HepG2 (cell line): ENCODE data around the gene CRAT. TPM values are rescaled to one million over a fixed set of nuclear protein-coding genes. Genes with fewer than 3 reads are reported as not detected.

Experiments used
- ATAD3A ChIP-seq: sonication (generic); formaldehyde crosslinking; IDR thresholded peaks from 2 replicates; pipeline ENCODE4 v1.4.0; 2020; ENCODE audit warnings: missing genetic modification reagents
- HES4 ChIP-seq: sonication (generic); formaldehyde crosslinking; IDR thresholded peaks from 2 replicates; pipeline ENCODE4 v1.9.0; 2021; ENCODE audit warnings: mild to moderate bottlenecking, missing genetic modification reagents, borderline replicate concordance
- NFIB ChIP-seq: sonication (generic); formaldehyde crosslinking; IDR thresholded peaks from 2 replicates; pipeline ENCODE4 v1.9.0; 2021; ENCODE audit warnings: missing genetic modification reagents, mild to moderate bottlenecking, borderline replicate concordance
- PHB2 ChIP-seq: fragments of 450-650 bp; IDR thresholded peaks from 2 replicates; pipeline ENCODE4 v1.6.1; 2018; ENCODE audit not compliant: partially characterized antibody
- TFAP4 ChIP-seq: sonication (generic); IDR thresholded peaks from 2 replicates; pipeline ENCODE4 v1.6.1; 2016; ENCODE audit warnings: low read depth, borderline replicate concordance
- TOPORS ChIP-seq: sonication (generic); formaldehyde crosslinking; IDR thresholded peaks from 2 replicates; pipeline ENCODE4 v1.8.0; 2023; ENCODE audit warnings: mild to moderate bottlenecking, missing genetic modification reagents
- U2AF2 ChIP-seq: fragments of 200-400 bp; formaldehyde crosslinking; IDR thresholded peaks from 2 replicates; pipeline ENCODE4 v1.6.1; 2017; ENCODE audit warnings: low read depth, mild to moderate bottlenecking, low read length
- ZBTB2 ChIP-seq: sonication (generic); formaldehyde crosslinking; IDR thresholded peaks from 2 replicates; pipeline ENCODE4 v1.8.0; 2022; ENCODE audit warnings: low read depth, missing genetic modification reagents
- ZBTB7A ChIP-seq: sonication (generic); formaldehyde crosslinking; IDR thresholded peaks from 2 replicates; pipeline ENCODE4 v1.8.0; 2022; ENCODE audit warnings: mild to moderate bottlenecking, missing genetic modification reagents
- ZNF18 ChIP-seq: sonication (generic); formaldehyde crosslinking; IDR thresholded peaks from 2 replicates; pipeline ENCODE4 v1.8.0; 2022; ENCODE audit warnings: mild to moderate bottlenecking, missing genetic modification reagents; ENCODE audit not compliant: insufficient replicate concordance
- ZNF407 ChIP-seq: sonication (generic); formaldehyde crosslinking; IDR thresholded peaks from one replicate; pipeline ENCODE4 v1.5.1; 2020; ENCODE audit warnings: mild to moderate bottlenecking, missing genetic modification reagents; ENCODE audit errors: not compliant biosample characterization
- ZNF512B ChIP-seq: sonication (generic); formaldehyde crosslinking; IDR thresholded peaks from 2 replicates; pipeline ENCODE4 v1.5.1; 2020; ENCODE audit warnings: missing genetic modification reagents, mild to moderate bottlenecking, borderline replicate concordance
- polyA plus RNA-seq, 8 experiments: library from polyadenylated mRNA; depleted of rRNA in 3 of 8; stranded (reverse) in 7 of 8; unstranded in 1 of 8; fragments of >200 nt; fragmentation: Illumina TruSeq in 4 of 8; extraction: Trizol in 4 of 8; gene quantifications; 2 replicates each; pipeline versions ENCODE4 v1.2.1 to v1.2.3, GENCODE V29; 2011 to 2016; ENCODE audit warnings: low read depth in 4 of 8, missing spikeins in 1 of 8, mixed read lengths in 1 of 8; ENCODE audit not compliant: insufficient read depth in 1 of 8
- total RNA-seq, 5 experiments: library from RNA; depleted of rRNA; stranded (reverse); fragments of >200 nt; fragmentation: Illumina TruSeq; extraction: Trizol; gene quantifications; 2 replicates each; pipeline ENCODE4 v1.2.3, GENCODE V29; 2016; ENCODE audit warnings: low read depth in 1 of 5

Gene CRAT
- total and polyA plus RNA-seq, 2 of the 13 experiments (the other 11 are each of a cell fraction or from before 2014, with no cell fraction given), result 26.1 to 26.6 TPM

GRCh38 chr9:129064499-129064908 lies 46.1 kb downstream of the CRAT start (continued):
- no peak for TF ChIP-seq ZNF407
- no peak for TF ChIP-seq ATAD3A
- TF ChIP-seq U2AF2, result no peak
- TF ChIP-seq ZNF512B (CRISPR knock-in tag), result no peak
- no peak for TF ChIP-seq TOPORS
- TF ChIP-seq ZBTB7A (CRISPR knock-in tag), result no peak
- TF ChIP-seq ZBTB2 (CRISPR knock-in tag), result no peak
- TF ChIP-seq TFAP4, result peak; percentile 91
- no peak for TF ChIP-seq HES4 (CRISPR knock-in tag)
- no peak for TF ChIP-seq PHB2
- no peak for TF ChIP-seq NFIB (CRISPR knock-in tag)
- TF ChIP-seq ZNF18, result no peak
